Measurements from ENCODE around the gene UBAC2.

Gene UBAC2

DNA sequence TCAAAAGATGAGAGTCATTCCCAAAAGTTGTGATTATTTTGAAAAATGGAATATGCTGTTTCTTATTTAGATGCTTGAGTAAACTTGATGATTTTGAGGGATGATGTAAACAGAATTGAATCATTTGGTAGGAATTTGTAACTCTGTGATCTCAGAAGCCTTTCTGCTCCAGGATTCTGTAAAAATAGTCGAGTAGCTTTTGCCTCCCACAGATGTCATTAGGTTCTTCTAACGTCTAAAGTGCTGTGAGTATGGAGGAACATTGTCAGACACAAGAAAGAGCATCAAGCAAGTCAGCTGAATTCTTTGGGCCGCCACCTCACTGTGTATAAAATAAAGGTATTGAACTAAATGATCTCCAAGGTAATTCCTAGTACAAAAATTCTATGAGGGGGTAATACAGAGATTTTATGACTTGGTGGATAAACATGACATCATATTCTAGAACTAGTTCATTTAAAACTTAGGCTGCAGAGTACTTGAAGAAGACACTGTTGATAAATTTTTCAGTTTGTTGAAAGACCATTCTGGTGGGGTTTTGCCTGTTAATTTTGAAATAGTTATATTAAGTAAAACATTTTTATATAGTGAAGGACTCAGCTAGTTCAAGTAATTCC is 107.9 kb downstream of the UBAC2 start:
- DNase-seq (ENCODE audit: low read depth in 1 of 2, low spot score in 1 of 2), result no peak

DNA sequence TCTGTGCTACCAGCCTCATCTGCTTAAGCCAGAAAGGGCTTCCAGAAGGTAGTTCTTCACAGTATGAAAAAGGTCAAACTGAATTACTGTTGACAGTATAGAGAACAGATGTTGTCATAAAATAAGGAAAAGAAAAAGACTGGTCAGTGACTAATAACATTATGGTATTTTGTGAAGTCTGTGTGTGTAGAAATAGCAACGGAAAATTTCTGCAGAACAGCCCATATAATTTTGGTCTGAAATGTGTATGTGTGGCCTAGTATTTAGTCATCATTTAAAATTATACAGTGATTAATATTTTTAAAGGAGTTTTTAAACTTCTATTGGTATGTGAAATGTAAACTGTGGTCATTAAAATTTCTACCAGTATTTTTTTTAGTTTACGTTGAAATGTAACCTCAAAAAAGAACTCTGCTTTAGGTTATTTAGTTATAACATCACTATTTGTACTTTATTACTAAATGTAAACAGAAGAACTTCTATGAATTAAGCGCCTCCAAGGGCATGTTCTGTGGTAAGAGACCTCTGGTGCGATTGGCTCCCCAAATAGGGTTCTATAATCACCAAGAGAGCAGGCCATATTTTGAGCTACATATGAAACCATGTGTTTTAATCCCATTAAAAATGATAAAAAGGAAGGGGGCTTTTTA is 109.9 kb downstream of the UBAC2 start:
- DNase-seq (ENCODE audit: low read depth in 1 of 2, low spot score in 1 of 2), result no peak

GRCh38 chr13:99311137-99311536 is 110.5 kb downstream of the UBAC2 start:
- no peak for DNase-seq (ENCODE audit: low read depth in 1 of 2, low spot score in 1 of 2)

DNA sequence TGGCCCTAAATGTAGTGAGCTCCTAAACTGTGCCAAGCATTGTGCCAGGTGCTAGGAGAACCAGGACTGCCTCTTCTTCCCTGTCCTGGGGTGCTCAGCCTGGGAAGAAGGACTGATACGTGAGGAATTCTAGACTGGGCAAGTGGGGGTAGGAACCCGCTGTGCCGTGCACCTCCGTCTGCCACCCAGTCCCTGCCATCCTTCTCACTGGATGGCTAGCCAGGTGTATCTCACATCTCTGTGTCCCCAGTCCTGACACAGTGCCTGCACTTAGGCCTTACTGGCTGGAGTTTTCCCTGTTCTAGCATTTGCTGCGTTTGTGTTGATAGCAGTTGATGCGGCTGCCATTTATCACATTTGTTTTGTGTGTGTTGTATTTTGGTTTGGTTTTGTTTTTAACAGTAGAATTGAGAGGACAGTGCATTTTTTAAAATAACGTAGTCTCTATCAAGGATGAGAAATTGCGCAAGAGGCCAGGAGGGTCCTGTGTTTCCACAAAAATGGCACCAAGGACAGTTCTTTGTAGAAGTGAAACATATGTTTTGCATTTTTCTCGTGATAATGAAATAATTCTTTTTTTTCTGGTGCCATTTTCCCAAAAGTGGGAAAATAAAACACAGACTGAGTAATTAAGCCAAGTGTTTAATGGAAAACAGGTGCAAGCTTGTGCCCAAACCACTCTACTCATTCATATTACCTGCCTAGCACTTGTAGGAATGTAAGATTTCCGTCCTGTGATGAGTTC is 111.3 kb downstream of the UBAC2 start:
- DNase-seq (ENCODE audit: low read depth in 1 of 2, low spot score in 1 of 2), result no peak

DNA sequence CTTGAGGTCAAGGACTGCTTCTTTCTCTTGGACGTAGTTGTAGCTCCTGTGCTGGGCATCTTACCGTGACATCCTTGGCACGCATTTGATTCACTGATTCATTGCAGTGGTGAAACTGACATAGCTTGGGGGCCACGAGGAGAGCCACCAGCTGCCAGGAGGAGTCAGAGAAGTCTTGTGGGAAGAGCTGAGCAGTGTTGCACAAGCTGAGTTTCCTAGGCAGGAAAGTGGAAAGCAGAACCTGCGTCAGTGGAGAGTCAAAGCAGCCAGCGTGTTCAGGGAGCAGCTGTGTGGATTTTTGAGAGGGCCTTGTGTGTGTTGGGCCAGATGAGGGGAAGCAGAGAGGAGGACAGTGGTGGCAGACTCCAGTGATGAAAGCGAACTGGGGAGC is 111.8 kb downstream of the UBAC2 start:
- DNase-seq (ENCODE audit: low read depth in 1 of 2, low spot score in 1 of 2), result no peak

DNA sequence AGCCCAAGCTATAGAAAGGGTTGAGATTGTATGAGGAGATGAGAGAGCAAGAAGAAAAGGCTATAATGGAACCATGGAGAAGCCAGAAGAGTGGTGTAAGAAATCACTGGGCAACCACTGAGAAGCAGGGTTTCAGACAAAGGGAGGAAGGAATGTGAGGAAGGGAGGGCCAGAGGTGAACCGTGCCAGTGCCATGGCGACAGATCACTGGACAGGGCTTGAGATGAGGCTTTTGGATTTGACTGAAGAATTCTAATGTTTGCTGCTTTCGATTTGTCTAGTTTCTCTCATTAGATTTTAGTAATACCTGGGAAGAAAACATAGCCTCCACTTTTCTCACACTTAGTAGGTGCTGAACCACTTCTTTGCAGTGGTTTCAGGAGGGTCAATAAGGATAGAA is 112.8 kb downstream of the UBAC2 start:
- no peak for DNase-seq (ENCODE audit: low read depth in 1 of 2, low spot score in 1 of 2)

GRCh38 chr13:99313941-99314340 is 113.3 kb downstream of the UBAC2 start:
- no peak for DNase-seq (ENCODE audit: low read depth in 1 of 2, low spot score in 1 of 2)

DNA sequence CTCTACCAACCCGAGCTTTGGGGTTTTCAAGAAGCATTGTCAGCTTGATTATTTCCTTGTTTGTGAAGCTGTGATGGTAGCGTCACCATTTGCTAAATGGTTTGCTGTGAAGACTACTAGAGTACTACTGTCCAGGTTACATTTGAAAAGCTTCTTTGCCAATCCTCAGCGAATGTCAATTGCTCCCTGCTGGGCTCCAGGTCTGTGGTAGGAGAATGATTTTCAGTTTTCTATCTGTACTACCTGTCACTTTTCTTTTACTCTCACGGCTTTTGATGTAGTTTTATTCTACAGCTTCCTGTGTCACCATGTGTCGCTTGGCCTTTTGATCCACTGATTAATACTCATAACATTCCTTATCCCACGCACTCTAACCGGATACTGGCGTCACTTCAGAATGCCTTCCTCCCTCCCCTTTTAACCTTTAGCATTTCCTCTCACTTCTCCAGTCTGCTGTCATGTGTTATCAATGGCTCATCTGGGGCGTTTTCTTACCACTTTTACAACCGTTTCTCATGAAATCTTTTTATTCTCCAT is 114.1 kb downstream of the UBAC2 start:
- no peak for DNase-seq (ENCODE audit: low read depth in 1 of 2, low spot score in 1 of 2)

GRCh38 chr13:99315186-99315585 is 114.5 kb downstream of the UBAC2 start:
- no peak for DNase-seq (ENCODE audit: low read depth in 1 of 2, low spot score in 1 of 2)

DNA sequence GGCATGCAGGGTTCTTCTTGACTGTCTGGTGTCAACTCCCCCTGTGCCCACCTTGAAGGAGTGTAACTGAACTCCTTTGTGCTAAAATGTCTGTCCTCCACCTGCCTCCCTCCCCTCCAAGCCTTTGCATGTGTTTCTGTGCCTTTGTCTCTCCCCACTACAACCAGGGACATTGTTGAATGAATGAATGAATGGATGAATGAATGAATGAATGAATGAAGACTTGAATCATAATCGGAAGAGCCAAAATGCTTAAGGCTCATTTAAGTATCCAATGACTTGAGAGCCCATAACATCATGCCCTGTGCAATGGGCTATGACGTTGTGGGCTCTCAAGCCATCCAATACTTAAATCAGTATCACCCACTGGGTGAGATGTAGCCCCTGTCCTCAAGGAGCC is 115.6 kb downstream of the UBAC2 start:
- no peak for DNase-seq (ENCODE audit: low read depth in 1 of 2, low spot score in 1 of 2)

DNA sequence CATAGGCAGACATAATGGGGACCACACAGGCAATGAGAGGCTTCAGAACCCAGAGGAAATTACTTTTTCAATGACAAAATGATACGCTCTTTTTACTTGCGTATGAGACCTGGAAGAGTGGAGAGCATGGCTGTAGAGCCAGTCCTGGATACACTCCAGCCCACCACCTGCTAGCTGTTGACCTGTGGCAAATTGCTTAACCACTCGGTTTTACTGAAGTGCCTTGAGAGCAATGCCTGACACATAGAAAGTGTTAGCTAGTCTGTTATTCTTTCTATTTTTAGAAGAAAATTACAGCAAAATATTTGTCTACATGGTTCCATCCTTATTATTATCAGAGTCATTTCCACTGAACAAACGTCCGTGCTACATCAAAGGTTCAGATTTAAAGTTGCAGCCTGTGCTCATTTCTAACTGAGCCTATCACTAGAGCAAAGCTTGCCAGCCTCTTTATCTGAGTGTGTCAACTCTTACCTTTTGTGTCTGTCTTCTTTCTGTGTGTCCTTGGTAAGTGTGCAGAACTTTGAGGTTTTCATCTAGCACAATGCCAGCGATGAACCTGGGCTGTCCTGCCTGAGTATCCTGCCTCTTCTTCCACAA is 116.1 kb downstream of the UBAC2 start:
- no peak for DNase-seq (ENCODE audit: low read depth in 1 of 2, low spot score in 1 of 2)

GRCh38 chr13:99320693-99321481 is 120.2 kb downstream of the UBAC2 start:
- no peak for DNase-seq (ENCODE audit: low read depth in 1 of 2, low spot score in 1 of 2)

DNA sequence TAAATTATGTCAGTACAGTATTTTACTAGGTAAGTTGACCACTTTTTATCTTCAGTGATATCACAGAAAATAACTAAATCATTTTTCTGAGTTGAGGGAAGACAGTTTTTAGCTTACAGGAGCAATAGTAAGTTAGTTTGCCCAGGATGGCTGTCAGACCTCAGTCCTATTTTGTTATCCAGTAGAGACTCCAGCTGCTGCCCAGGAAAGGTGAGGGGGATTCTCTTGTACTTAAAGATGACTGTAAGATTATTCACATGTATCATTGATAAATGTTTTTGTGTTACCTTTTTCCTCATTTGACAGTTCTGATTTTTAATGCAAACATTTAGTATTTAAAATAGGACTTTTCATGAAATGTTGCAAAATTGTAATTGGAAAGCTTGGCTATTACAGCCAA is 121.1 kb downstream of the UBAC2 start:
- no peak for DNase-seq (ENCODE audit: low read depth in 1 of 2, low spot score in 1 of 2)

DNA sequence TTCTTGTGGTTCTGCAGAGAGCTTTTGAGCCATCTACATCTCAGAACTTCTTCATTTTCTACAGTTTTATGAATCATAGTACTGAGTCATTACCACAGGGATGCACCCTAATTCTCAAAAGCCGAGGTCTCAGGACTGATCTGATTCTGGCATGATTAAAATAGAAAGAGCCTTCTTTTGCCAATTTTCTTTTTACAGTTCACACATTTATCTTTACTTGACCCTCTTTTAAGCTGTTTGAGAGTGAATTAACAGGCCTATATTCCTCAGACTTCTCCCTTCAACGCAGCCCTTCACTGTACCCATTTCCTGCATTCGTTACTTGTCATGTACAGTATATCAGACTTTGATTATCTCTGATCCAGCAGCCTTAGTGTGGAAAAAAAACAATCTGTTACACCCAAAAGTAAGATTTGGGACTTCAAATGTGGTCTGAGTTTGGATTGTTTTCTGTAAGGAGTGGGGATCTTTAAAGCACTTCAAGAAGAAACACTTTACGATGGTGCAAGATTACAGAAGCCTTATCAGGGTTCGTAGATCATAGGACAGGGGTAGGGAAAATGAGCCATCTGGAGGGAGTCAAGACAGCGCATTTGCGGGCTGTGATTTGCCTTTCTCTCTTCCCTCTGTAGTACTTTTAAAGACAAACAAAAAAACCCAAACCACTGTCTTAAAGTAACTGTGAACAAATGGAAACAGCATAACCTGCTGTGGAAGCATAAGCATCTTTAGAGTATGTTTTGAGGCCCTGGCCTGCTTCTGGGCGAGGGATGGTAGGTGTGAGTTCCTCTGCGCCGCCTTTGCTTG is 121.8 kb downstream of the UBAC2 start:
- DNase-seq (ENCODE audit: low read depth in 1 of 2, low spot score in 1 of 2), result no peak

DNA sequence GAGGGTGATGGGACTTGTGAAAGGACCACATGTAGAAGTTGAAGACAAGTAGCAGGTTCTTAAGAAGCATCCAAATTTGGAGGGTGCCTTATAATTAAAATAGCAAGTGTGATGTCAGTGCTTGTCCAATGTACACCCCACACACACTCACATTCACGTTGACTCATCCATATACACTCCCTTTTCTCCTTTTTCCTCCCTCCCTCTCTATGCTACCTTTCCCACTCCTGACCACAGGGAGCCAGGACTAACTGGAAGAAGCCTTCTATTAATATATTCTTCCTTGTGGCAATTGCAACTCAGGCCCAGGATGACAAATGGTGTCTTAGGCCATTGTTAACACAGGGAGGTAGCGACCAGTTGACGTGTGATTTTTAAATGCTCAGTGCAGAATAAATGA is 122.8 kb downstream of the UBAC2 start:
- no peak for DNase-seq (ENCODE audit: low read depth in 1 of 2, low spot score in 1 of 2)

- DNase-seq (ENCODE audit: low read depth in 1 of 2, low spot score in 1 of 2), result no peak
These were observed 125.4 kb downstream of the UBAC2 start for GRCh38 chr13:99326012-99326411.

DNA sequence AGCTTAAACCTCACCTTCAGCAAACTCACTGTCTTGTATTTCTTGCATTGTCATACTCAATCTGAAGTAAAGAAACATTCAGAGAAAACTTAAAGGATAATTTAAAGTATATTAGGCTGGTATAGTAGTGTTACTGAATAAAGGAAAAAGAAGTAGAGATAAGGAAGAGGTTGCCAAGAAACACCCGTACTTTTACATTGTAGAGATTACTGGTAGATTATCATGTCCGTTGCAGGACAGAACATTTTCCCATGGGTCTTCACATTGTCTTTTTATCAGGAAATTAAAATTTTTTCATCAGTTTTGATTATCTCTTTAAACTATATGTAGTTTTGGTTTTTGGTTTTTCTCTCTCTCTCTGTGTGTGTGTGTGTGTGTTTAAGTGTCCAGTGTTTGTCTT is 126.5 kb downstream of the UBAC2 start:
- no peak for DNase-seq (ENCODE audit: low read depth in 1 of 2, low spot score in 1 of 2)

DNA sequence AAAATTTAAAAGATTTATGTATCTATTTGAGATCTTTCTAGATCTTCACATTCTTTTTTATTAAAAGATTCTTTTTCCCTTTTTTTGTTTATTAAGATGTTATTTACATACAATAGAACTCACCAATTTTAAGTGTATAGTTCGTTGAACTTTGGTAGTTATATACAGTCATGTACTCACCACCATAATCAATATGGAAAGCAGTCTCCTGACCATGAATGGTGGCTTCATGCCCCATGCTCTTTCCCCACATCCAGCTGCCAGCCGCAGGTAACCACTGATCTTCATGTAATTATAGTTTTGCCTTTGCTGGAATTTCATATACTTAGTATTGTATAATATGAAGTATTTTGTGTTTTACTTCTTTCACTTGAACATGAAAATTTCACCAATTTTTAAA is 127.1 kb downstream of the UBAC2 start:
- no peak for DNase-seq (ENCODE audit: low read depth in 1 of 2, low spot score in 1 of 2)

DNA sequence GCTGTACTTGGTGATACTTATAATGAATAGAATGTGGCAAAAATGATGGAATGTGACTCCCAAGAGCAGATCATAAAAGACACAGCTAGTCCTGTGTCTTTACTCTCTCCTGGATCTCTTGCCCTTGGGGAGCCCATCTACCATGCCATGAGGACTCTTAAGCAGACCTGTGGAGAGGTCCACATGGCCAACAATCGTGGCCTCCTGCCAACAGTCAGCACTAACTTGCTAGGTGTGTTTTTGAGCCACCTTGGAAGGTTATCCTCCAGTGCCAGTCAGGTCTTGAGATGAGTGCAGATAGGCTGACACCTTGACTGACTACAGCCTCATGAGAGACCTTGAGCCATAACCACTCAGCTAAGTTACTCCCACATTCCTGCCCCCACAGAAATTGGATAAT is 128.8 kb downstream of the UBAC2 start:
- DNase-seq (ENCODE audit: low read depth in 1 of 2, low spot score in 1 of 2), result no peak

GRCh38 chr13:99330942-99331341 is 130.3 kb downstream of the UBAC2 start:
- DNase-seq (ENCODE audit: low read depth in 1 of 2, low spot score in 1 of 2), result no peak

All from stimulated activated CD4-positive, alpha-beta T cell treated with anti-CD3 and anti-CD28 coated beads, Interleukin-15, amount 100 ng/mL, for 1 hour (primary cell).